Effector memory CD4-positive, alpha-beta T cell (primary cell): ENCODE measurements around the gene PHIP.
"Not testable (repeated sequence)": the region's sequence is repeated elsewhere in the genome, so short reads cannot be mapped to it uniquely, and the experiment has no call there.

Source experiments
- DNase-seq, 3 donors: peaks; one replicate each; pipeline ENCODE4 v3.0.0-alpha.2; 2020
- H3K27ac ChIP-seq: 2 replicates; pipeline ENCODE4 v1.7.0; 2013; ENCODE audit warnings: mild to moderate bottlenecking, low read length, moderate library complexity; ENCODE audit not compliant: insufficient read depth, poor library complexity, severe bottlenecking
- H3K27me3 ChIP-seq: replicated peaks from 2 replicates; pipeline ENCODE4 v1.7.0; 2013; ENCODE audit warnings: mild to moderate bottlenecking, low read length; ENCODE audit not compliant: insufficient read depth, control insufficient read depth, poor library complexity, severe bottlenecking
- H3K36me3 ChIP-seq: 2 replicates; pipeline ENCODE4 v1.7.0; 2013; ENCODE audit warnings: mild to moderate bottlenecking, low read length, moderate library complexity; ENCODE audit not compliant: control insufficient read depth, insufficient read depth
- H3K4me1 ChIP-seq: 2 replicates; pipeline ENCODE4 v1.7.0; 2013; ENCODE audit warnings: low read length, mild to moderate bottlenecking; ENCODE audit not compliant: control insufficient read depth, insufficient read depth, poor library complexity, severe bottlenecking
- H3K4me3 ChIP-seq: 2 replicates; pipeline ENCODE4 v1.7.0; 2013; ENCODE audit warnings: low read length, low read depth, mild to moderate bottlenecking; ENCODE audit not compliant: insufficient read depth, poor library complexity, severe bottlenecking
- H3K9me3 ChIP-seq: 2 replicates; pipeline ENCODE4 v1.7.0; 2013; ENCODE audit warnings: mild to moderate bottlenecking, low read length, moderate library complexity; ENCODE audit not compliant: control insufficient read depth

PHIP gene

DNA sequence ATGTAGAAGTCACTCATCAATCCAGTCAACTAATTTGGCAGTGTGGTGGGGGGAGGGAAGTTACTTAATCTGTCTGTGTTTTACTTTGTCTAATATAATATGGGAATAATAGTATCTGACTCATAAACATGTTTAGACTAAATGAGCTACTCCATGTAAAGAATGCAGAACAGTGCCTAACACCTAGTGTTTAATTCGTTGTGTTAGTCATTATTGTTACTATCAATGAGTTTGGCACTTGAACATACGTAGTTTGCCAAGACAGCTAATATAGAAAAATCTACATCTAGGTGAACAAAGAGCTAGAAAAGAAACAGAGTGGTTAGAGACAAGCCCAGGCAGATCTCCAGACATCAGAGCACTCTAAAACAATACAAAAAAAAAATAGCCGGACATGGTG, 161.6 kb downstream of the PHIP start:
- Histone ChIP-seq H3K36me3 (no peaks in the 10 kb centered on the region), H3K4me1 (no peaks in the 10 kb centered on the region), H3K4me3 (no peak overlapping the region), H3K27ac (no peak overlapping the region), H3K9me3 (no peaks in the 10 kb centered on the region), H3K27me3 (peaks cover 2% of the 10 kb centered on the region)
- DNase-seq = no peak

DNA sequence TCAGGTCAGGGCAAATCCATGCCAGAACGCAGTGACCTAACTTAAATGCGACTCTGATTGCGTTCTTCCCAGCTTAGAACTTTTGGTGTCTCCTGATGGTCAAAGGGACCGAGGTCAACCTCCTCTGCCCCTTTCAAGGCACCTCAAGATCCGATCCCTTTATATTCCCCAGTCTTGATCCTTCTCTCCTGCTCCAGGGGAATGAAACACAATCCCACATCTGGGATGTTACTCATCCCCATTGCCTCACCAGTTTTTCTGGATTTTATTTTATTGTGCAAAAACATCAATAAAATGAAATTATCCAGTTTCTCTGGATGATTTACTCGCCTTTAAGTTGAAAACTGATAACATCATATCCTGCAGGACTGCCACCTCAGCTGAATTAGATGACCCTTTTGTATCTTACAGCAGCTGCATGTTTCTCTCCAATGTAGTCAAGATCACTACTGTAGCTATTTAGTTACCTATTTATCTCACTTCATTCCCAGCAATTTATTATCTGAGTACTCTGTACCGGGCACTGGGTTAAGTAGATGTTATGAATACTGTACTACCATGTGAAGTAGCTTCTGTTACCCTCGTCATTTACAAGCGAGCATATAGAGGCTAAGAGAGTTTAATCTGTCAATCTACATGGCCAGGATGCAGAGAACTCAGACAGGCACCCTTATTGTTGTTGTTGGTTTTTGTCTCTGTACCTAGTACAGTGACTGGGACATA, 166.7 kb downstream of the PHIP start:
- Histone ChIP-seq H3K9me3 (no peaks in the 10 kb centered on the region), H3K27ac (no peak overlapping the region), H3K4me3 (no peak overlapping the region), H3K27me3 (peaks cover 2% of the 10 kb centered on the region), H3K36me3 (no peaks in the 10 kb centered on the region), H3K4me1 (no peaks in the 10 kb centered on the region)
- DNase-seq = no peak

DNA sequence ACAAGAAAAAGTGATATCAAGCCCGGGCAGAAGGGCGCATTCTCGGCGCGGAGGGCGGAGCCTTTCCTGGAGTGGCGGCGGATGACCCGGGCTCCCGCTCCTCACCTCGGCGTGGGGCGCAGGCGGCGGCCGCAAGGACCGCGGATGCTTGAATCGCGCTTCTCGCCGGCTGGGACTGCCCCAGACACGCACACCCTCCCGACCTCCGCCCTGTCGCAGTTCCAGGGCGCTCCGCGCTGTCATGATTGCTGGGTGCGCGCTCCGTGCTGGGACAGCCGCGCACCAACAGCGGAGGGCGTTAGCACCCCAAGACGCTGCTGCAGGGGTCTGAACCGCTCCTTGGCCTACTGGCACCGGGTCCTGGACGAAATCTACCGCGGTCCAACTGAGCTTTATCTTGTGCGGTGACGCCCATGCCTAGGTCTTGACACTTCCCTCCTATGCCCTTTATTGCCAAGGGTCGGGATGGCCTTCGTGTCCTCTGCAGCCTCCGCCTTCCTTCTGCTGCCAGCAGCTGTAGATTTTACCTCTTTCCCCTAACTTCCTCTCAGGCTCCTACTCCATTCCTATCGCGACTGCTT, 167.4 kb downstream of the PHIP start:
- H3K9me3 ChIP-seq = no peaks in the 10 kb centered on the region
- no peak for DNase-seq
- no peaks in the 10 kb centered on the region for H3K4me1 ChIP-seq
- peaks cover 2% of the 10 kb centered on the region for H3K27me3 ChIP-seq
- H3K27ac ChIP-seq = no peak overlapping the region
- H3K36me3 ChIP-seq = no peaks in the 10 kb centered on the region
- H3K4me3 ChIP-seq = no peak overlapping the region

DNA sequence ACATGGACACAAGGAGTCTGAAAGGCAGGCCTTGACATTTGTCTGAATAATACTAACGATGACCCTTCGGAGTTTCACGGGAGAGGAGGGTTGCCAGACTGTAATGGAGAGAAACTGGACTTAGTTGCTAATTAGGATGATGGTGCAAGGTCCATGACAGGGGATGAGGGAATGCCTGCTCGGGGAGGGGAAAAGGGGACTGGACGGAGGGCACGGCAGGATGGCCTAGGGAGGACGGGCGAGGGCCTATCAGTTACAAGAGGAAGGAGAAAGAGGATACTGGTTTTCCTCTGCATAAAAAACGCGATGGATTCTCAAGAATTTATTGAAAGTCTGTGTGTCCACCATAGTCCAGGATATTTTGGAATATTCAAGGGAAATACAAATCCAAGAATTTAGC, 168.0 kb downstream of the PHIP start:
- no peak overlapping the region for H3K4me3 ChIP-seq
- H3K27ac ChIP-seq = no peak overlapping the region
- peaks cover 2% of the 10 kb centered on the region for H3K27me3 ChIP-seq

DNA sequence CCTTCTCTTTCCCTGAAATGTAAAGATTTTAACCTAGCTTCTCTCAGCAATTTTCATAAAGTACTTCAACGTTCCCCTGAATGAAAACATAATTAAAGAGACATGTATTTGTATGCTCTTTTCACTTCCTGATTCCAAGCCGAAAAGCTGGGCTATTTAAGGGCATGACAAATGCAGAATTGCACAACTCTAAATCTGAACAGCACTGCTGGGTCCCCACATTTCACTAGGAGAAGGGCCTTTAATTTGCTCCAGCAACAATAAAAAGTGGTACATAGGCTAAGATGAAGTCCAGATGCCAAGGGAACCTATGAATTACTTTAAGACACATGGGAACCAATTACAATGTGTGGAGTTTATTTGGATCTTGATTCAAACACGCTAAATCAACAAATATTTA, 168.7 kb downstream of the PHIP start:
- no peak for DNase-seq
- no peak overlapping the region for H3K4me3 ChIP-seq
- no peaks in the 10 kb centered on the region for H3K9me3 ChIP-seq
- H3K27me3 ChIP-seq = peaks cover 2% of the 10 kb centered on the region
- H3K27ac ChIP-seq = no peak overlapping the region
- H3K36me3 ChIP-seq = no peaks in the 10 kb centered on the region
- no peaks in the 10 kb centered on the region for H3K4me1 ChIP-seq

More for the DNA sequence above, 168.0 kb downstream of the PHIP start:
- no peaks in the 10 kb centered on the region for H3K36me3 ChIP-seq
- DNase-seq = no peak
- H3K9me3 ChIP-seq = no peaks in the 10 kb centered on the region
- no peaks in the 10 kb centered on the region for H3K4me1 ChIP-seq

DNA sequence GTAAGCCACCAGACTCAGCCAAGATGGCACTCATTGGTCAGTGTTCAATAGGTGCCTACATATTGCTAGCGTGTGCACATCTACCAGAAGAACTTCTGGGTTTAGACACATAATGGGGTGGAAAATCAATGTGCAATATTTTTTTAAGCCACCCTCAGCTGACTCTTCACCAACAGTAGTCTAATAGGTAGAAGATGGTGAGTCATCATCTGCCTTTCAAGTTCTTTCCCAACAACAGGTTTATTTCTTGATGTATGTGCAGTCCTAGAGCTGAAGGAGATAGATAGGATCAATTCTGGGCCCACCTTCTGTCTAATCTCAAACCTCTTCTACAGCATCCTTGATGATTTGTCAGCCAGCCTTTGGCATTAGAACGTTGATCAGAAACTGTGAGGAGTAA, 169.4 kb downstream of the PHIP start:
- Histone ChIP-seq H3K27ac (no peak overlapping the region), H3K4me3 (no peak overlapping the region), H3K4me1 (no peaks in the 10 kb centered on the region), H3K36me3 (no peaks in the 10 kb centered on the region), H3K9me3 (no peaks in the 10 kb centered on the region), H3K27me3 (peaks cover 2% of the 10 kb centered on the region)
- no peak for DNase-seq

DNA sequence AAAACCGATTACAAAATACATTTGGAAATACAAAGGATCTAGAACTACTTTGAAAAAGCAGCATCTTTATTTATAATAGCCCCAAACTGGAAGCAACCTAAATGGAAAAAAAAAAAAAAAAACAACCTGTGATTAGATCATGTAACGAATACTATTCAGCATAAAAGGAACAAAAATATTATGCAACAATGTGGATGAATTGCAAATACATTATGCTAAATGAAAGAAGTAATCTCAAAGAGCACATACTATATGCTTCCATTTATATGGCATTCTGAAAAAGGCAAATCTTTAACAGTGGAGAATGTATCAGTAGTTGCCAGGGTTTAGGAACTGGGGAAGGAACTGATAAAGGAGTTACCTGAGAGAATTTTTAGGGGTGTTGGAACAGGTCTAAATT, 181.8 kb downstream of the PHIP start:
- H3K27me3 ChIP-seq = no peaks in the 10 kb centered on the region
- no peaks in the 10 kb centered on the region for H3K4me1 ChIP-seq
- H3K9me3 ChIP-seq = no peaks in the 10 kb centered on the region
- H3K36me3 ChIP-seq = no peaks in the 10 kb centered on the region
- no peak overlapping the region for H3K4me3 ChIP-seq
- no peak for DNase-seq
- no peak overlapping the region for H3K27ac ChIP-seq

DNA sequence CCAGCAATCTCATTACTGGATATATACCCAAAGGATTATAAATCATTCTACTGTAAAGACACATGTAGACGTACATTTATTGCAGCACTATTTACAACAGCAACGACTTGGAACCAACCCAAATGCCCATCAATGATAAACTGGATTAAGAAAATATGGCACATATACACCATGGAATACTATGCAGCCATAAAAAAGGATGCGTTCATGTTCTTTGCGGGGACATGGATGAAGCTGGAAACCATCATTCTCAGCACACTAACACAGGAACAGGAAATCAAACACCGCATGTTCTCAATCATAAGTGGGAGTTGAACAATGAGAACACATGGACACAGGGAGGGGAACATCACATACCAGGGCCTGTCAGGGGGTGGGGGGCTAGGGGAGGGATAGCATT, 188.2 kb downstream of the PHIP start:
- not testable (repeated sequence) for H3K4me3 ChIP-seq, DNase-seq, H3K4me1 ChIP-seq, H3K9me3 ChIP-seq, H3K27me3 ChIP-seq, H3K36me3 ChIP-seq, H3K27ac ChIP-seq
